ENCODE results near the gene WNK2. TPM values are rescaled to one million over a fixed set of nuclear protein-coding genes. Genes with fewer than 3 reads are reported as not detected.

The WNK2 gene
- total RNA-seq, 2 donors from 2014 or later = not detected

DNA sequence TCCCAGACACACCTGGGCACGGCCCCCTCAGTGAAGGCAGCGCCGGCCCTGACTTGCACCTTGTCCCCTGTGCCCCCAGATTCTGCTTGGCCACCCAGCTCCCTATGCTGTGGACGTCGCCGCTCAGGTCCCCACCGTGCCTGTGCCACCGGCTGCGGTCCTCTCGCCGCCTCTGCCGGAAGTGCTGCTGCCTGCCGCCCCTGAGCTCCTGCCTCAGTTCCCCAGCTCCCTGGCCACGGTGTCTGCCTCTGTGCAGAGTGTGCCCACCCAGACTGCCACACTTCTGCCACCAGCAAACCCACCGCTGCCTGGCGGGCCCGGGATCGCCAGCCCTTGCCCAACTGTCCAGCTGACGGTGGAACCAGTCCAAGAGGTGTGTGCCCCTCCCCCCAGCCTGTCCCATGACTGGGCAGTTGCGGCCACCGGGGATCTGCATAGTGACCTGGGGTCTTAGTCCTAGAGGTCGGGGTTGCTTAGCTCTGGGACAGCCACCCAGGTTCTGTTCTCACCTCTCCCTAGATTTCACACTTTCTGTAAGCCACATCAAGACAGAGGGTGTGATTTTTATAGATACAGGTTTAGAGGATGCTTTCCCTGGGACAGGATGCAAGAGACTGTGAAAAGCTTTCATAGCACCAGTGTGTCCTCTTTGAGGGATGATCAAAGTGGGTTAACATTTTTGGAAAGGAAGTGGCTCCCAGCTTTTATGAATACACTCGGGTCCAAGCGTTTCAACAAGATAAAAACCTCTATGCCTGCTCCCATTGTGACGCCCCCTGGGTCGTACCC, 78.0 kb downstream of the WNK2 start:
- Mint-ChIP-seq H3K4me1 (ENCODE audit: low read depth in 2 of 2) (no peaks in the 10 kb centered on the region), H3K9me3 (no peaks in the 10 kb centered on the region), H3K36me3 (no peaks in the 10 kb centered on the region), H3K4me3 (no peak overlapping the region), H3K27me3 (peaks cover 0 to 2% of the 10 kb centered on the region in 2 donors), H3K27ac (no peak overlapping the region)
- ATAC-seq (no peak), DNase-seq (ENCODE audit: low spot score) (no peak)

DNA sequence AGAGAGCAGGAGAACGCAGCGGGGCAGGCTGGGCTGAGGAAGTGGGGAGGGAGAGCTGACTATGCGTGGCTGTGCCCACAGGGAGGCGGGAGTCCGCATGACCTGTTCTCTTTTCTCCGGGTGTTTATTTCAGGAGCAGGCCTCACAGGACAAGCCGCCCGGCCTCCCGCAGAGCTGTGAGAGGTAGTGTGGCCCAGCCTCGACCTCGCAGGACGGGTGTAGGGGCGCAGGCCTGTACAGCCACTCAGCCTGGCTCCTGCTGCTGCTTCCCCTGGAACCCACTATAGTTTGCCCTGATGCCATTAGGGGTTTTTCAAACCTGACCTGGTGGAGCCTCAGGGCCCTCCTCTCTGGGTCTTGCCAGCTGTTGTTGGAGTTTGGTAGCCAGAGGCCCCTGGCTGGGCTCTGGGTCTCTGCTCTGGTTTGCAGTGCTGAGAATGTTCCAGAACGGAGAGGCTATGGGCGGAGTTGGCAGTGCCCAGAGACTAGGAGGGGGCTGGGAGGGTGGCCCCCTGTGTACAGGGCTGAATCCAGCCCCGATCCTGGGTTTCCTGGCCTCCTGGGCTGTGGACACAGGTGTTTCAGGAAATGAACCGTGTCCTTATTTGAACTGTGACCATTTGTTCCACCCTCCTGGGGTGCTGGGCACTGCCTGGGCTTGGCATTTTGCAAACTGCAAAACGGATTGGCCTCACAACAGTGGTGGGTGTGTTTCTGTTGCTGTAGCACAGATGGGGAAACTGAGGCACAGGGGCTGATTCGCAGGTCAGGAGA, 78.8 kb downstream of the WNK2 start:
- H3K36me3 Mint-ChIP-seq = no peaks in the 10 kb centered on the region
- no peak overlapping the region for H3K4me3 Mint-ChIP-seq
- H3K27ac Mint-ChIP-seq = no peak overlapping the region
- no peak for DNase-seq (ENCODE audit: low spot score)
- H3K27me3 Mint-ChIP-seq = peaks cover 0 to 4% of the 10 kb centered on the region in 2 donors
- no peak for ATAC-seq
- no peaks in the 10 kb centered on the region for H3K9me3 Mint-ChIP-seq
- H3K4me1 Mint-ChIP-seq (ENCODE audit: low read depth in 2 of 2) = no peaks in the 10 kb centered on the region

DNA sequence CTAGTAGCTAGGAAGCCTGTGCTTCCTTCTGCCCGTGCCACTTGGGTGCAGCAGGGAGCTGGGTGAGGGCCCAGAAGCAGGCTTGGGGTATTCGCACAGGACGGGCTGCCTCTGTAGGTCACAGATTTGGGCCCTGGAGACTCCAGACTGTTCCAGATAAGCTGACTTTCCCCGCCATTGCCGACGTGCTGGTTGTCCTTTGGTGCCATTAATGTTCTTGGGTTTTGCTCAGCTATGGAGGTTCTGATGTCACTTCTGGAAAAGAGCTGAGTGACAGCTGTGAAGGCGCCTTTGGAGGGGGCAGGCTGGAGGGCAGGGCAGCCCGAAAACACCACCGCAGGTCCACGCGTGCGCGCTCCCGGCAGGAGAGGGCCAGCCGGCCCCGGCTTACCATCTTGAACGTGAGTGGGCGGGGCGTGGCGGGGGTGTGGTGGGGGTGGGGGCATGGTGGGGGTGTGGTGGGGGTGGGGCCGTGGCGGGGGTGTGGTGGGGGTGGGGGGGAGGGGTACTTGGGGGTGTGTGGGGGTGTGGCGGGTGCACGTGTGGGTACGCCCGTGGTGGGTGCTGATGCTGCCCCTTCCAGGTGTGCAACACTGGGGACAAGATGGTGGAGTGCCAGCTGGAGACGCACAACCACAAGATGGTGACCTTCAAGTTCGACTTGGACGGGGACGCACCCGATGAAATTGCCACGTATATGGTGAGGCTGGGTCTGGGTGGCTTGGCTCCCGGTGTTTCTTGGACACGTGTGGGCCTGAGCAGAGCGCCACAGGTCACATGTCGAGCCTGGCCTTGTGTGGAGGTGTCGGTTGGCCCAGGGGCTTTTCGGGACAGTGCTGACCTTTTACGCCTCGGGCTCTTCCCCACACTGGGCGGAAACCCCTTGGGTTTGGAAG, 79.6 kb downstream of the WNK2 start:
- peaks cover 0 to 3% of the 10 kb centered on the region in 2 donors for H3K27me3 Mint-ChIP-seq
- ATAC-seq (no peak), DNase-seq (ENCODE audit: low spot score) (no peak)
- no peak overlapping the region for H3K4me3 Mint-ChIP-seq
- H3K36me3 Mint-ChIP-seq = no peaks in the 10 kb centered on the region
- H3K9me3 Mint-ChIP-seq = no peaks in the 10 kb centered on the region
- H3K4me1 Mint-ChIP-seq (ENCODE audit: low read depth in 2 of 2) = no peaks in the 10 kb centered on the region
- H3K27ac Mint-ChIP-seq = no peak overlapping the region

DNA sequence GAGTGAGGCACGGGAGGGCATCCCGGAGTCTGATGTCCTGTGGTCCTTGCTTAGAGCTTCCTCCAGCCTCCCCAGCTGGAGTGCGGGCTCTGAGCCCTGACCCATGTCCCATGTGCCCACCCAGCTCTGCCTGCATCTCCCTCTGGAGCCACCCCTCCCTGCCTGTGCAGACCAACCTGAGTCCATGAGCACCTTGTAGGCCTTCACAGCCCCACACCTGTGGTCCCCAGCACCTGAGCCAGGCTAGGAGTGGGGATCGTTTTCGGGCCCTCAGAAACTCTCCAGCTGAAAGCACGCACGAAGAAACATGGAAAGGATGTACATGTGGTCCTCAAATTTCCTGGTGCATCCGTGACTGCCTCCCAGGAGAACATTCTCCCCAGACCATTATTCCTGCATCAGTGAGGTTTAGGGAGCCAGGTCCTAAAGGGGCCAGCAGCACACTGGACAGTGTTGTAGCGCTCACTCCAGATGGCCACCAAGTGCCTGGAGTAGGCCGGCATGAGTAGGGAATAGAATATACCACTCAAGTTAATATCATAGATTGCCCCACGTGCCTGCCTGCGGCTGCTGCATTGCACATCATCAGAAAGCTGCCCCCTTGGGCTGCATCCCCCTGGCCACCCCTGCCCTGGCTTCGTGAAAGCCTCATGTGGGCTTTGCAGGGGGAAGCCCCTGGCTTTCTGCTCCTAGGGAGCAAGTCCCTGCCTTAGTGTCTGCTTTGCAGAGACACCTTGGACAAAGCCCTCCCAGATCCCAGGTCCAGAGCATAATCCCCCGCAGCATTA, 80.6 kb downstream of the WNK2 start:
- H3K36me3 Mint-ChIP-seq = no peaks in the 10 kb centered on the region
- no peak overlapping the region for H3K27ac Mint-ChIP-seq
- H3K27me3 Mint-ChIP-seq = peaks cover 7 to 8% of the 10 kb centered on the region in 2 donors
- ATAC-seq = no peak
- no peak for DNase-seq (ENCODE audit: low spot score)
- H3K4me3 Mint-ChIP-seq = no peak overlapping the region
- no peaks in the 10 kb centered on the region for H3K4me1 Mint-ChIP-seq (ENCODE audit: low read depth in 2 of 2)
- H3K9me3 Mint-ChIP-seq = no peaks in the 10 kb centered on the region

DNA sequence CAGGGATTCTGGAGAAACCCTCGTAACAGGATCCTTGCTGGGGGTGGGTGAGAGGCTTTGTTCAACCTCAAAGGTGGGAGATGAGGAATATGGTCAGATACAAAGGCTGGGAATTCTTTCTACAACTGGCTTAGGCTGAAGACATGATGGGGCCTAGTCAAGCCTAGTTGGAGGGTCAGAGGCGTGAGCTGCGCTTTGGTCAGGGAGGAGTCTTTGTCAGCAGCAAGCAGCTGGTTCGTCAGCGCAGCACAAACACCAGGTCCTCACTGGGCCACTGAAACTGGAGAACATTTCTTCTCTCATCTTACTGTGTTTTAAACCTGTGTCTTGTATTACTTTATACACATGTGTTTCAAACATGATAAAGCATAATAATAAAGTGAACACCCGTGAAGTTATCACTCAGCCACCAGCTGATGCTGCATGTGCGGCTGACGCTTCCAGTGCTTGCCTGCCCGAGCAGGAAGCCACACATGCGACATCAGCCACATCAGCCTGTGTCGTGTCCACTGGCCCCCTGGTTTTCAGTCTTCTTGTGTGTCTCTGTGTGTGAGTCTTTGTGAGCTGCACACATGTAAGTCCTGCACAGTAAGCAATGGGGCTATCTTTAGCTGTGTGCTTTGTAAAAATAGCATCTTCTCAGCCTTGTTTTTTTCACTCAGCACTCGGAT, 81.5 kb downstream of the WNK2 start:
- ATAC-seq (no peak), DNase-seq (ENCODE audit: low spot score) (no peak)

DNA sequence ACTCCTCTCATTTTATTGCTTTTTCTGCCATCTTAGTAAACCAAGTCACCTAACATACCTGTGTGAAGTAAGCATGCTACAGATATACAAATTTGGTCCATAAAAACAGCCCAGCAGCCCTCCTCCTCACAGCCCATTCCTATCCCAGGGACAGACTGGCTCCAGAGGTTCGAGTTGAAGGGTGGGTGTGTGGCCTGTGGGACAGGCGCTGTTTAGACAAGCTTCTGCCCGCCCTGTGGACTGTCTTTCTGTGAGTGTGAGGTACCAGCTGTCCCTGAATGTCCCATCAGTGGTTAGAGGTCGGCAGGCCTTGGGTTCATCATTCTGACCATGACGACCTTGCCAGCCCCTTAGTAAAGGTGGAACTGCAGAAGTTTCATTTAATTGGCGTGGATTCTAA, 82.0 kb downstream of the WNK2 start:
- H3K4me3 Mint-ChIP-seq = no peak overlapping the region
- no peaks in the 10 kb centered on the region for H3K36me3 Mint-ChIP-seq
- DNase-seq (ENCODE audit: low spot score) = no peak
- ATAC-seq = no peak
- no peaks in the 10 kb centered on the region for H3K9me3 Mint-ChIP-seq
- peaks cover 17 to 22% of the 10 kb centered on the region in 2 donors for H3K27me3 Mint-ChIP-seq
- H3K4me1 Mint-ChIP-seq (ENCODE audit: low read depth in 2 of 2) = no peaks in the 10 kb centered on the region
- no peak overlapping the region for H3K27ac Mint-ChIP-seq

More for the DNA sequence above, 81.5 kb downstream of the WNK2 start:
- Mint-ChIP-seq H3K4me3 (no peak overlapping the region), H3K9me3 (no peaks in the 10 kb centered on the region), H3K27me3 (peaks cover 13 to 17% of the 10 kb centered on the region in 2 donors), H3K4me1 (ENCODE audit: low read depth in 2 of 2) (no peaks in the 10 kb centered on the region), H3K36me3 (no peaks in the 10 kb centered on the region), H3K27ac (no peak overlapping the region)

DNA sequence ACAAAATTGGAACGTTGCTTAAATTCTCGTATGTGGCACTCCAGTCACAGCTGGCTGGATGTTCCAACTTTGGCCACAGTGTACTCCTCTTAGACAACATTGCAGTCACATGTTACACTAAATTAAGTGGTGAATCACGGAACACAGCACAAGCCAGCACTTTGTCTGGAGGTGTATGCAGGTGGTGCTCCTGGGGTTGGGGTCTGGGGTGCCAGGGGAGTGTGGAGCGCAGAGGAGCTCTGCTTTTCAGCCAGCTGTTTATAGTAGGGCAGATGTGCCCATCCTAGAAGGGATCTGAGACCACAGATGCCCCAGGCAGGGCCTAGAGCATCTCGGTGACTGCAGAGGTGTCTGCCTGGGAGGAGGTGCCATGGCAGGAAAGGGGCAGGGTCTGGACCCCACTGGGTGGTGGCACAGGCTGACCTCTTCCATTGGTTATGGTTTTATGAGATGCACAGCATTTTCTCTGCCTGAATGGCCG, 82.6 kb downstream of the WNK2 start:
- H3K27ac Mint-ChIP-seq = no peak overlapping the region
- no peaks in the 10 kb centered on the region for H3K4me1 Mint-ChIP-seq (ENCODE audit: low read depth in 2 of 2)
- ATAC-seq = no peak
- peaks cover 4% of the 10 kb centered on the region for H3K36me3 Mint-ChIP-seq
- peaks cover 21 to 28% of the 10 kb centered on the region in 2 donors for H3K27me3 Mint-ChIP-seq
- no peak overlapping the region for H3K4me3 Mint-ChIP-seq
- DNase-seq (ENCODE audit: low spot score) = no peak
- no peaks in the 10 kb centered on the region for H3K9me3 Mint-ChIP-seq

DNA sequence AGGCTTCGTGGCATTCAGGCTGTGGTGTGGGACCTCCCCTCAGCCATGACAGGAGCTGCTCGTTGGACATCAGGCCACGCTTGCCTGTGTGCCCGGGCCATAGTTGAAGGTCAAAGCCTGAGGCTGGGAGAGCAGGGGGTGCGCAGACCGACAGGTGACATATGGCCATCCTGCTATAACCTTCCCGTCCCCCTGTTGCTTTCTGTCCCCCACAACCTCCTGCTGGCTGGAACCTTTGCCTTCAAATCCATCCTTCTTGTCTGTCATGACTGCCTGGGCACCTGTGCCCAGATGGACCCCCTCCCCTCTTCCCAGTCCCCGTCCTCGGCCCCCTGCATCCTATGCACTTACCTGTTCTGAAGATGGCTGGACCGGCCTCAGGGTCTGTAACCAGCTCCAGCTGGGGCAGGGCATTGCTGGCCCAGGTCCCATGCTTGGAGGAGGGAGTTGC, 83.2 kb downstream of the WNK2 start:
- ATAC-seq = peak in 1 of 2 donors; percentile 14
- Mint-ChIP-seq H3K27me3 (peaks cover 25 to 33% of the 10 kb centered on the region in 2 donors), H3K36me3 (peaks cover 4% of the 10 kb centered on the region), H3K9me3 (no peaks in the 10 kb centered on the region), H3K27ac (no peak overlapping the region), H3K4me1 (ENCODE audit: low read depth in 2 of 2) (no peaks in the 10 kb centered on the region), H3K4me3 (no peak overlapping the region)
- DNase-seq (ENCODE audit: low spot score) = no peak

DNA sequence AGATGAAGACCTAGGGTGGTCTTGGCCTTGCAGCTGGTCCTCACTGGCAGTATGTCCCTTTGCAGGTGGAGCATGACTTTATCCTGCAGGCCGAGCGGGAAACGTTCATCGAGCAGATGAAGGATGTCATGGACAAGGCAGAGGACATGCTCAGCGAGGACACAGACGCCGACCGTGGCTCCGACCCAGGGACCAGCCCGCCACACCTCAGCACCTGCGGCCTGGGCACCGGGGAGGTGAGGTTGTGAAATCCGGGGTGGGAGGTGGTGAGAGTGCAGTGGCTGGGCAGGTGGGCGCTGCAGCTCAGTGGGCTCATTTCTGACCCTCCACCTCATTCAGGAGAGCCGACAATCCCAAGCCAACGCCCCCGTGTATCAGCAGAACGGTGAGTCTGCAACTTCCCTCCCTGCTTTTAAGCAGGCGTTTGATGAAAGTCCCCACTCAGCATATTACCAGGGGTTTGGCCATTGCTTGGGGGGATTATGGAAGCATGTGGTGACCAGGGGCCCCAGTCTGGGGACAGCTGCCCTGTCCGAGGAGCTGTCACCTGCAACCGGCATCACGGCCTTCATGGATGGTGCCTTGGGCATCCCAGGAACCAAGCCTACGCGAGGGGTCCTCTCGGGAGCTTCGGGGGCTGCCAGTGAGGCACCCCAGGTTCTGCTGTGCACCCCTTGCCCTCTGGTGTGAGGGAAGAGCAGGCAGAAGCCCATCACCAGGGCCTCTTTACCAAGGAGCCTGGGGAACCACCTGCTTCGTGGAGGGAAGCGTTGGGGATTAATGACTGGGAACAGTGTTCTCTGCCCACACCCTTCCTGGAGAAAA, 84.0 kb downstream of the WNK2 start:
- H3K27me3 Mint-ChIP-seq = peaks cover 25 to 34% of the 10 kb centered on the region in 2 donors
- H3K9me3 Mint-ChIP-seq = no peaks in the 10 kb centered on the region
- no peak overlapping the region for H3K4me3 Mint-ChIP-seq
- peaks cover 4% of the 10 kb centered on the region for H3K36me3 Mint-ChIP-seq
- DNase-seq (ENCODE audit: low spot score) (no peak), ATAC-seq (no peak)
- H3K27ac Mint-ChIP-seq = no peak overlapping the region
- H3K4me1 Mint-ChIP-seq (ENCODE audit: low read depth in 2 of 2) = no peaks in the 10 kb centered on the region

DNA sequence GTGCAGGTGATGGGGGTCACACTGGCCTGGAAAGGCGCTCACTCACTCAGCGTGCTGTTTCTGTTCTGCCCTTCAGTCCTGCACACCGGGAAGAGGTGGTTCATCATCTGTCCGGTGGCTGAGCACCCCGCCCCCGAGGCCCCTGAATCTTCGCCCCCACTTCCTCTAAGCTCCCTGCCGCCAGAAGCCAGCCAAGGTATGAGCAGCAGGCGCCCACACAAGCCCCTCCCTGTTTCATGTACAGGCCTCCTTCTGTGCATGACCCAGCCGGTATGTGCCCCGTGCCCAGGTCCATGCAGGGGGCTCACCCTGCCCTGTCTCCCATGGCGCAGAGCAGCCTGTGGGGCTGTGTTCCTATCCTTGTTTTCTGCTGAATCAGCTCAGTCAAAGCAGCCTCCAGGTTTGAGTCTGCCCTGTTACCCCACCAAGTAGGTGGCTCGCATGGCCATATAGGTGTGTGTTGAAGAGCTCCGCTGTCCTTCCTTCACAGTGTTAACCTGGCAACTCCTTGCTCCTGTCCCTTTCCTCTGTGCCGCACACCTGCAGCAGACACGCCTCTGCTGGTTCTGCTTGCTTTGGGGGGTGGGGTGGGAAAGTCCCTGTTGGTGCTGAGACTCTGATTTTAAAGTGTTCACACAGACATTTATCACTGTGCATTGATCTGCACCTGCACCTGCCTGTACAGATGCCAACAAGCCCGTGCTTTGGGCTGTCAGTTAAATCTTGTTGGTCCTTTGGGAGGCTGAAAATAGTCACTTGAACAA, 84.8 kb downstream of the WNK2 start:
- no peaks in the 10 kb centered on the region for H3K9me3 Mint-ChIP-seq
- H3K27ac Mint-ChIP-seq = no peak overlapping the region
- ATAC-seq (no peak), DNase-seq (ENCODE audit: low spot score) (no peak)
- peaks cover 4% of the 10 kb centered on the region for H3K36me3 Mint-ChIP-seq
- H3K27me3 Mint-ChIP-seq = peaks cover 29 to 39% of the 10 kb centered on the region in 2 donors
- H3K4me1 Mint-ChIP-seq (ENCODE audit: low read depth in 2 of 2) = no peaks in the 10 kb centered on the region
- H3K4me3 Mint-ChIP-seq = no peak overlapping the region

DNA sequence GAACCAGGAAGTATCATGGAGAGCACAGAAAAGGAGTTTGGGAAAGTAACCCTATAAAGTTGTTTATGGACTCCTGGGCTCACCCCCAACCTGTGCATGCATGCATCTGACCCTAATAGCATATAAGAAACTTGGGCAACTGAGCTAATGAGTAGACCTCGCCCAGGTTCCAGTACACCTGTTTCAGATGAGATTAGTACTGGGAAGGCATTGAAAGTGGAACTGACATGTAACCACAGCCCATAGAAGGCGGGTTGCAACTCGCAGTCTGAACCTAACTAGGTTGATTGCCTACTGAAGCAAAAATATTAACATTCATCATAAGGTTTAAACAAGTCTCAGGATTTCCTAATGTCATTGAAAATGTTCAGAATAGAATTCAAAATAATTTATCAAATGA, 87.0 kb downstream of the WNK2 start:
- Mint-ChIP-seq H3K27me3 (peaks cover 39 to 53% of the 10 kb centered on the region in 2 donors), H3K4me3 (no peak overlapping the region), H3K4me1 (ENCODE audit: low read depth in 2 of 2) (no peaks in the 10 kb centered on the region), H3K9me3 (no peaks in the 10 kb centered on the region), H3K27ac (no peak overlapping the region), H3K36me3 (peaks cover 4% of the 10 kb centered on the region)
- no peak for DNase-seq (ENCODE audit: low spot score)
- no peak for ATAC-seq
